Liver (tissue), 3 donors: ENCODE results near the gene IGF1R.

Experiments
- CTCF ChIP-seq: fragments of 150-350 bp; IDR thresholded peaks from 2 replicates; pipeline ENCODE4 v1.5.1; 2017; ENCODE audit warnings: improper control_type of control experiment, low read depth, low read length; ENCODE audit not compliant: missing input control
- FOXA1 ChIP-seq: IDR thresholded peaks from 2 replicates; pipeline ENCODE4 v1.6.1; 2016; ENCODE audit warnings: antibody characterized with exemption
- JUND ChIP-seq, 2 donors: IDR thresholded peaks; 2 replicates each; pipeline ENCODE4 v1.6.1; 2016; ENCODE audit warnings: antibody characterized with exemption in 2 of 2
- donor health status: healthy.
- donor health status: healthy.

- no peak for TF ChIP-seq CTCF
- TF ChIP-seq FOXA1: no peak
- TF ChIP-seq JUND (IDR thresholded peaks at IDR 0.05): no peak
These were observed 287.4 kb downstream of the IGF1R start for GRCh38 chr15:98935736-98936135.
